Measurements from ENCODE around the gene ADPRHL1. TPM values are rescaled to one million over a fixed set of nuclear protein-coding genes. Genes with fewer than 3 reads are reported as not detected.
"Not testable (repeated sequence)": the region's sequence is repeated elsewhere in the genome, so short reads cannot be mapped to it uniquely, and the experiment has no call there.

Gene ADPRHL1
- polyA plus RNA-seq, 1 donor (not counting 4 experiments of a cell fraction or from before 2014, with no cell fraction given), result 1.2 TPM

- H4K20me1 ChIP-seq (ENCODE audit: control insufficient read depth, extremely low read depth, insufficient read depth, low read length), result no peaks in the 10 kb centered on the region
- H3K36me3 ChIP-seq (ENCODE audit: control insufficient read depth in 2 of 2, extremely low read depth in 1 of 2, insufficient read depth in 2 of 2, low read length in 2 of 2), result no peaks in the 10 kb centered on the region
- DNase-seq (ENCODE audit: low read depth, low spot score), result no peak
- no peak overlapping the region for H3K27ac ChIP-seq (ENCODE audit: control insufficient read depth, insufficient read depth, low read length)
- no peak overlapping the region for H3K9ac ChIP-seq (ENCODE audit: control insufficient read depth, extremely low read depth, insufficient read depth, low read length)
- no peak overlapping the region for H2AFZ ChIP-seq (ENCODE audit: control insufficient read depth, low read length)
- H3K4me1 ChIP-seq (ENCODE audit: control insufficient read depth, extremely low read depth, insufficient read depth, low read length), result no peaks in the 10 kb centered on the region
- H3K9me3 ChIP-seq (ENCODE audit: control insufficient read depth, low read depth, low read length), result no peaks in the 10 kb centered on the region
- dilution Hi-C loops (cut with MboI; ENCODE audit: extremely low pct_ligation_motif_present, low sequenced_read_pairs), result no loop called here
- H3K4me3 ChIP-seq (ENCODE audit: control insufficient read depth in 2 of 3, extremely low read depth in 1 of 3, insufficient read depth in 2 of 3, low read depth in 1 of 3, low read length in 3 of 3), result no peak overlapping the region
- TF ChIP-seq, protein P1, sequence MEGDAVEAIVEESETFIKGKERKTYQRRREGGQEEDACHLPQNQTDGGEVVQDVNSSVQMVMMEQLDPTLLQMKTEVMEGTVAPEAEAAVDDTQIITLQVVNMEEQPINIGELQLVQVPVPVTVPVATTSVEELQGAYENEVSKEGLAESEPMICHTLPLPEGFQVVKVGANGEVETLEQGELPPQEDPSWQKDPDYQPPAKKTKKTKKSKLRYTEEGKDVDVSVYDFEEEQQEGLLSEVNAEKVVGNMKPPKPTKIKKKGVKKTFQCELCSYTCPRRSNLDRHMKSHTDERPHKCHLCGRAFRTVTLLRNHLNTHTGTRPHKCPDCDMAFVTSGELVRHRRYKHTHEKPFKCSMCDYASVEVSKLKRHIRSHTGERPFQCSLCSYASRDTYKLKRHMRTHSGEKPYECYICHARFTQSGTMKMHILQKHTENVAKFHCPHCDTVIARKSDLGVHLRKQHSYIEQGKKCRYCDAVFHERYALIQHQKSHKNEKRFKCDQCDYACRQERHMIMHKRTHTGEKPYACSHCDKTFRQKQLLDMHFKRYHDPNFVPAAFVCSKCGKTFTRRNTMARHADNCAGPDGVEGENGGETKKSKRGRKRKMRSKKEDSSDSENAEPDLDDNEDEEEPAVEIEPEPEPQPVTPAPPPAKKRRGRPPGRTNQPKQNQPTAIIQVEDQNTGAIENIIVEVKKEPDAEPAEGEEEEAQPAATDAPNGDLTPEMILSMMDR (optimal IDR thresholded peaks at IDR 0.05 in 1 of 3, IDR thresholded peaks at IDR 0.05 in 1 of 3, conservative IDR thresholded peaks at IDR 0.05 in 1 of 3; ENCODE audit: extremely low read depth in 1 of 3, insufficient read depth in 2 of 3, low read length in 3 of 3), result no peak
- TF ChIP-seq EZH2 (IDR thresholded peaks at IDR 0.05; ENCODE audit: low read length), result no peak
- no peaks in the 10 kb centered on the region for H3K9me1 ChIP-seq (ENCODE audit: control insufficient read depth, extremely low read depth, insufficient read depth, low read length)
- no peaks in the 10 kb centered on the region for H3K79me2 ChIP-seq (ENCODE audit: control insufficient read depth, insufficient read depth, low read length)
- no peak for FAIRE-seq
- no peak overlapping the region for H3K4me2 ChIP-seq (ENCODE audit: control insufficient read depth, extremely low read depth, insufficient read depth, low read depth, low read length)
- H3K27me3 ChIP-seq (ENCODE audit: control insufficient read depth, extremely low read depth, insufficient read depth, low read length), result no peaks in the 10 kb centered on the region
Measured at GRCh38 chr13:113437408-113438010, 15.8 kb downstream of the ADPRHL1 start.

- H3K4me1 ChIP-seq (ENCODE audit: control insufficient read depth, extremely low read depth, insufficient read depth, low read length); H3K9me3 ChIP-seq (ENCODE audit: control insufficient read depth, low read depth, low read length); dilution Hi-C loops (cut with MboI; ENCODE audit: extremely low pct_ligation_motif_present, low sequenced_read_pairs); H3K4me2 ChIP-seq (ENCODE audit: control insufficient read depth, extremely low read depth, insufficient read depth, low read depth, low read length); H3K27ac ChIP-seq (ENCODE audit: control insufficient read depth, insufficient read depth, low read length); H3K9me1 ChIP-seq (ENCODE audit: control insufficient read depth, extremely low read depth, insufficient read depth, low read length); H3K27me3 ChIP-seq (ENCODE audit: control insufficient read depth, extremely low read depth, insufficient read depth, low read length); H3K9ac ChIP-seq (ENCODE audit: control insufficient read depth, extremely low read depth, insufficient read depth, low read length); FAIRE-seq; DNase-seq (ENCODE audit: low read depth, low spot score); H3K79me2 ChIP-seq (ENCODE audit: control insufficient read depth, insufficient read depth, low read length); H3K4me3 ChIP-seq (ENCODE audit: control insufficient read depth in 2 of 3, extremely low read depth in 1 of 3, insufficient read depth in 2 of 3, low read depth in 1 of 3, low read length in 3 of 3); H2AFZ ChIP-seq (ENCODE audit: control insufficient read depth, low read length); H4K20me1 ChIP-seq (ENCODE audit: control insufficient read depth, extremely low read depth, insufficient read depth, low read length); H3K36me3 ChIP-seq (ENCODE audit: control insufficient read depth in 2 of 2, extremely low read depth in 1 of 2, insufficient read depth in 2 of 2, low read length in 2 of 2): not testable (repeated sequence)
Measured at GRCh38 chr13:113436866-113437265, 16.4 kb downstream of the ADPRHL1 start.

DNA sequence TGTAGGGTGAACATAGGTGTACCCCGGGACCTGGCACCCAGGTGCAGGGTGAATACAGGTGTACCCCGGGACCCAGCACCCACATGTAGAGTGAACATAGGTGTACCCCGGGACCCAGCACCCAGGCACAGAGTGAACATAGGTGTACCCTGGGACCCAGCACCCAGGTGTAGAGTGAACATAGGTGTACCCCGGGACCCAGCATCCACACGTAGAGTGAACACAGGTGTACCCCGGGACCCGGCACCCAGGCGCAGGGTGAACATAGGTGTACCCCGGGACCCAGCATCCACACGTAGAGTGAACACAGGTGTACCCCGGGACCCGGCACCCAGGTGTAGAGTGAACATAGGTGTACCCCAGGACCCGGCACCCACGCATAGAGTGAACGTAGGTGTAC is 17.4 kb downstream of the ADPRHL1 start:
- FAIRE-seq; H3K36me3 ChIP-seq (ENCODE audit: control insufficient read depth in 2 of 2, extremely low read depth in 1 of 2, insufficient read depth in 2 of 2, low read length in 2 of 2); H3K79me2 ChIP-seq (ENCODE audit: control insufficient read depth, insufficient read depth, low read length); H2AFZ ChIP-seq (ENCODE audit: control insufficient read depth, low read length); H3K9me3 ChIP-seq (ENCODE audit: control insufficient read depth, low read depth, low read length); H3K4me2 ChIP-seq (ENCODE audit: control insufficient read depth, extremely low read depth, insufficient read depth, low read depth, low read length); H3K9ac ChIP-seq (ENCODE audit: control insufficient read depth, extremely low read depth, insufficient read depth, low read length); dilution Hi-C loops (cut with MboI; ENCODE audit: extremely low pct_ligation_motif_present, low sequenced_read_pairs); H3K27me3 ChIP-seq (ENCODE audit: control insufficient read depth, extremely low read depth, insufficient read depth, low read length); H3K4me3 ChIP-seq (ENCODE audit: control insufficient read depth in 2 of 3, extremely low read depth in 1 of 3, insufficient read depth in 2 of 3, low read depth in 1 of 3, low read length in 3 of 3); H3K27ac ChIP-seq (ENCODE audit: control insufficient read depth, insufficient read depth, low read length); H4K20me1 ChIP-seq (ENCODE audit: control insufficient read depth, extremely low read depth, insufficient read depth, low read length); H3K9me1 ChIP-seq (ENCODE audit: control insufficient read depth, extremely low read depth, insufficient read depth, low read length); H3K4me1 ChIP-seq (ENCODE audit: control insufficient read depth, extremely low read depth, insufficient read depth, low read length); DNase-seq (ENCODE audit: low read depth, low spot score): not testable (repeated sequence)

Measured in keratinocyte (primary cell).